Vagina (tissue), 2 donors: ENCODE results near the gene IGF2BP1. TPM values are rescaled to one million over a fixed set of nuclear protein-coding genes. Genes with fewer than 3 reads are reported as not detected.
A peak's percentile ranks its signal among the peaks of the same experiment; 100 is the strongest.

Experiments used
- DNase-seq, 2 donors: peaks; one replicate each; pipeline ENCODE4 v3.0.0-alpha.2; 2017; ENCODE audit errors: extremely low spot score in 2 of 2
- H3K27ac ChIP-seq: fragments of 200-600 bp; sonication (generic); one replicate; pipeline ENCODE4 v1.5.1; 2019
- H3K27me3 ChIP-seq: fragments of 200-600 bp; sonication (generic); one replicate; pipeline ENCODE4 v1.5.1; 2019
- H3K36me3 ChIP-seq, 2 donors: fragments of 200-600 bp; sonication (generic); one replicate each; pipeline ENCODE4 v1.5.1; 2017 to 2019
- H3K4me1 ChIP-seq: fragments of 200-600 bp; sonication (generic); one replicate; pipeline ENCODE4 v1.5.1; 2019
- H3K4me3 ChIP-seq, 2 donors: fragments of 200-600 bp; sonication (generic); 1 replicate in 1 of 2; 2 replicates in 1 of 2; pipeline ENCODE4 v1.5.1; 2016 to 2019
- H3K9me3 ChIP-seq: fragments of 200-600 bp; sonication (generic); one replicate; pipeline ENCODE4 v1.5.1; 2019
- CTCF ChIP-seq, 3 experiments: fragments of 450-650 bp in 2 of 3; fragments of 200-600 bp in 1 of 3; sonication (generic) in 1 of 3; IDR thresholded peaks; one replicate each; pipeline ENCODE4 v1.5.1; 2017 to 2019; ENCODE audit warnings: antibody characterized with exemption in 3 of 3, mild to moderate bottlenecking in 2 of 3, moderate library complexity in 2 of 3
- POLR2A ChIP-seq, 2 donors: fragments of 450-650 bp; IDR thresholded peaks; one replicate each; pipeline ENCODE4 v1.6.1; 2017; ENCODE audit warnings: antibody characterized with exemption in 2 of 2, mild to moderate bottlenecking in 2 of 2, moderate library complexity in 2 of 2
- POLR2AphosphoS5 ChIP-seq, 2 donors: sonication (generic); formaldehyde crosslinking; IDR thresholded peaks; one replicate each; pipeline ENCODE4 v1.9.0; 2017; ENCODE audit warnings: antibody characterized with exemption in 2 of 2, mild to moderate bottlenecking in 2 of 2, low read depth in 1 of 2; ENCODE audit not compliant: insufficient read depth in 1 of 2
- intact Hi-C: fragments of 100-400 bp; cut with DNase I; formaldehyde crosslinking; loops from one replicate; pipeline ENCODE4 v1.15.1; 2023
- total RNA-seq: library from RNA; depleted of rRNA; stranded (reverse); fragments of >200 nt; gene quantifications from one replicate; pipeline ENCODE4 v1.2.3, GENCODE V29; 2016

The IGF2BP1 gene
- total RNA-seq, 1 donor from 2014 or later = not detected

DNA sequence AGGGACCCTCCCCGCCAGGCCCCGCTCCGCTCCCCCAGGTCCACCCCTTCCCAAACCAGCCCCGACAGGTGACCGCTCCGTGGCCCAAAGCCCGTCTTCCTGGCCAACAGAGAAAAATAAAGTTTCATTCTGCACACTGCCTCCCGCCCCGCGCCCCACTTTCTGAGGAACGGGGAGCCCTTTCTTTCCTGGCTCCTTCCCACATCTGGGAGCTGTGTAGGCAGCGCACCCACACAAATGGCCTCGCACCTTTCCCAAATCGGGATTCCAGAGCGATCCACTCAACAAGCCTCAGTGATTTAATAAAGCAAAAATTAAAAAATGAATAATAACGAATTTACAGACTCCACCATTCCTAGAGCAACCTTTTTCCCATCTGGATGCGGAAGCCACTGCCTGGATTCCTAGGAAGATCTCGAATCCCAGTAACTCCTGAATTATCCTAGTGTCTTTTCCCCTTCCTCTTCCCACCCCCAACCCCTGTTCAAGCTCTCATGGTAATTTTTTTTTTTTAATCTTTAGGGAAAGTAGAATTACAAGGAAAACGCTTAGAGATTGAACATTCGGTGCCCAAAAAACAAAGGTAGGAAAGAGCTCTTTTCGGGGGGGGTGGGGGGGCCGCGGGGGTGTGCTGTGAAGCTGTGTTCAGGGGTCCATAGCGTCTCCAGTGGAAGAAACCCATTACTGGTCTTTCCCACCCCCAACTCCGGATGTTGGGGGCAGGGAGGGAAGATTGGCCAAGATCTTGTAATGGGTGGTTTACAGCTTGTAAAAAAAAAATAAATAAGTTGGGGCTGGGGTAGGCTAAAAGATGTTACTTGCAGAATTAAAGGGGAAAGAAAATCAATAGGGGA, 1.6 kb downstream of the IGF2BP1 start:
- peak overlapping the region in 1 of 2 donors; percentile 28 for H3K4me3 ChIP-seq
- DNase-seq = no peak
- H3K4me1 ChIP-seq = peaks cover 35% of the 10 kb centered on the region
- intact Hi-C loops = no loop called here
- no peak overlapping the region for H3K27ac ChIP-seq
- H3K27me3 ChIP-seq = peaks cover 24% of the 10 kb centered on the region
- no peaks in the 10 kb centered on the region for H3K36me3 ChIP-seq
- no peak for TF ChIP-seq POLR2A (IDR thresholded peaks at IDR 0.05)
- no peak for TF ChIP-seq CTCF (IDR thresholded peaks at IDR 0.05)
- no peaks in the 10 kb centered on the region for H3K9me3 ChIP-seq

DNA sequence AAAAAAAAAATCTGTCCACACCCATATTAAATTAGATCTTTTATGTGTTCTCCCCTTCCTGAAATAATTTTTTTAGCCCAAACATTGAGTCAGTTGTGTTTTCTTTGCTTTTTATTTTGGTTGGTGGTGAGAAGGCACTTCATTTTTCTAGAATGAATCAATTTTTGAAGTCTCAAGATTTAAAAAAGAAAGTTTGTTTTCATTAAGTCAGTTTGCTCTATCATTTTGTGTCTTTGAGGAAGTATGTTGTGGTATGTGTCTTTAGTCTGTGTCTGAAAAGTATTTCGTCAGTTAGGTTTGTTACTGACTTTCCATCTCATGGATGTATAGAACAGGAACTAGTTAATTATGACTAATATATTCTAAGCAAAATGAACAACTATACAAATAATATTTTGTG, 3.8 kb downstream of the IGF2BP1 start:
- DNase-seq = no peak
- TF ChIP-seq CTCF (IDR thresholded peaks at IDR 0.05) (no peak), POLR2A (IDR thresholded peaks at IDR 0.05) (no peak), POLR2AphosphoS5 (IDR thresholded peaks at IDR 0.05; ENCODE audit: insufficient read depth in 1 of 2, low read depth in 1 of 2) (no peak)
- H3K36me3 ChIP-seq = no peaks in the 10 kb centered on the region
- H3K4me3 ChIP-seq = no peak overlapping the region
- peaks cover 27% of the 10 kb centered on the region for H3K4me1 ChIP-seq
- no peaks in the 10 kb centered on the region for H3K9me3 ChIP-seq
- H3K27me3 ChIP-seq = peaks cover 14% of the 10 kb centered on the region
- intact Hi-C loops = loop anchor here (10.0 kb wide), 1 partner anchor 256 kb away; no protein-coding TSS in a partner anchor
- H3K27ac ChIP-seq = no peak overlapping the region

- DNase-seq = no peak
- intact Hi-C loops = loop anchor here (10.0 kb wide), 1 partner anchor 257 kb away; no protein-coding TSS in a partner anchor
- Histone ChIP-seq H3K9me3 (no peaks in the 10 kb centered on the region), H3K27me3 (peaks cover 9% of the 10 kb centered on the region), H3K27ac (no peak overlapping the region), H3K4me3 (no peak overlapping the region), H3K36me3 (no peaks in the 10 kb centered on the region), H3K4me1 (peaks cover 19% of the 10 kb centered on the region)
- TF ChIP-seq CTCF (IDR thresholded peaks at IDR 0.05) = no peak
- TF ChIP-seq POLR2A (IDR thresholded peaks at IDR 0.05) = no peak
- TF ChIP-seq POLR2AphosphoS5 (IDR thresholded peaks at IDR 0.05; ENCODE audit: insufficient read depth in 1 of 2, low read depth in 1 of 2) = no peak
Observed at GRCh38 chr17:49001671-49002070, 4.5 kb downstream of the IGF2BP1 start.

DNA sequence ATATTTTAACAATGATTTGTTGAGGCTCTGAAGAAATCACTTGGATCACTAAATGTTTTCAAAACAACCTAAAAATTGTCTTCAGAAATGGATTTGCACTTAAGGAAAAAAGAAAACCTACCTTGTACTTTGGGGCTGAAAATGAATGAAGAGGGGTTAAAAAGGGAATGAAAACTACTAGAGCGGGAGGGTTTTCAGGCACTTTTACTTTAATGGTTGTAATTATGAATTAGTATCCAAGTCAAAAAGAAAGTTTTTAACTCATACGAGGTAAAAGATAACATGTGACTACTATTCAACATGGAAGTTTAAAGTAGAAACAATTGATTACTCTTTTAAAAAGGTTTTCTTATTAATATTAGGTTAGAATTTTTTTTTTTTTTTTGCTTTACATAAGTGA, 5.1 kb downstream of the IGF2BP1 start:
- TF ChIP-seq POLR2A (IDR thresholded peaks at IDR 0.05) (no peak), POLR2AphosphoS5 (IDR thresholded peaks at IDR 0.05; ENCODE audit: insufficient read depth in 1 of 2, low read depth in 1 of 2) (no peak), CTCF (IDR thresholded peaks at IDR 0.05) (no peak)
- H3K9me3 ChIP-seq = no peaks in the 10 kb centered on the region
- intact Hi-C loops = loop anchor here (10.0 kb wide), 1 partner anchor 258 kb away; no protein-coding TSS in a partner anchor
- H3K4me3 ChIP-seq = no peak overlapping the region
- H3K27me3 ChIP-seq = peaks cover 4% of the 10 kb centered on the region
- no peak for DNase-seq
- H3K36me3 ChIP-seq = no peaks in the 10 kb centered on the region
- H3K4me1 ChIP-seq = peaks cover 13% of the 10 kb centered on the region
- no peak overlapping the region for H3K27ac ChIP-seq

DNA sequence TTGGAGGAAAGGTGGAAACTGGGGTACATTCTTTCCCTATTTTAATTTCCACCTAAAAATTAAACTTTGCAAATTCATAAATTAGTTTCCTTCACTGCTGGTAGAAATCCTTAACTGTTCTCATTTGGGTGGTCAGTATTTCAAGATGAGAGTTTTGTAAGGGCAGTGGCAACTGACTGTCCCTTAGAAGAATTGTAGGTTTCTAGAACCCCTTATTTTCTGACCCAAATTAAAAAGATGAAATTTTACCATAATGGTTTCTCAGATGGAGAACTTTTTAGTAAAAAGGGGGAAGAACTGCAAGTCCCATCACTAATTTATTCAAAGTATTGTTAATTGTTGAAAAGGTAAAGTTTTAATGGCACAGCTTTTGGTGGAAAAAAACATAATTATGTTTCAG, 5.6 kb downstream of the IGF2BP1 start:
- TF ChIP-seq POLR2A (IDR thresholded peaks at IDR 0.05) (no peak), CTCF (IDR thresholded peaks at IDR 0.05) (no peak), POLR2AphosphoS5 (IDR thresholded peaks at IDR 0.05; ENCODE audit: insufficient read depth in 1 of 2, low read depth in 1 of 2) (no peak)
- no peaks in the 10 kb centered on the region for H3K36me3 ChIP-seq
- intact Hi-C loops = loop anchor here (10.0 kb wide), 1 partner anchor 258 kb away; no protein-coding TSS in a partner anchor
- peaks cover 8% of the 10 kb centered on the region for H3K4me1 ChIP-seq
- peaks cover 4% of the 10 kb centered on the region for H3K27me3 ChIP-seq
- H3K9me3 ChIP-seq = no peaks in the 10 kb centered on the region
- no peak for DNase-seq
- H3K27ac ChIP-seq = no peak overlapping the region
- no peak overlapping the region for H3K4me3 ChIP-seq
